Natural killer cell (primary cell): ENCODE measurements around the gene ACKR3. TPM values are rescaled to one million over a fixed set of nuclear protein-coding genes. Genes with fewer than 3 reads are reported as not detected.

Experiments
- ATAC-seq, 3 donors: fragments of 150-1000 bp in 2 of 3; fragments of 200-7000 bp in 1 of 3; cut with Tn5 transposase; 1 replicate in 1 of 3; 2 replicates in 2 of 3; pipeline ENCODE4 v1.10.0; 2021; ENCODE audit warnings: mild to moderate bottlenecking in 2 of 3, moderate library complexity in 2 of 3
- DNase-seq, 2 donors: peaks; one replicate each; pipeline versions ENCODE4 v3.0.0 to v3.0.0-alpha.2; 2013 to 2021; ENCODE audit warnings: mixed read lengths in 1 of 2
- H3K27ac ChIP-seq: one replicate; pipeline ENCODE4 v1.5.1; 2013; ENCODE audit warnings: mild to moderate bottlenecking, low read length
- H3K27me3 ChIP-seq: one replicate; pipeline ENCODE4 v1.6.1; 2013; ENCODE audit warnings: low read length; ENCODE audit not compliant: control insufficient read depth, insufficient read depth
- H3K36me3 ChIP-seq: one replicate; pipeline ENCODE4 v1.6.1; 2013; ENCODE audit warnings: low read length; ENCODE audit not compliant: control insufficient read depth, insufficient read depth
- H3K4me1 ChIP-seq: one replicate; pipeline ENCODE4 v1.6.1; 2013; ENCODE audit warnings: low read length; ENCODE audit not compliant: control insufficient read depth, insufficient read depth
- H3K4me3 ChIP-seq: one replicate; pipeline ENCODE4 v1.5.1; 2013; ENCODE audit warnings: low read length
- H3K9me3 ChIP-seq: one replicate; pipeline ENCODE4 v1.6.1; 2013; ENCODE audit warnings: low read length; ENCODE audit not compliant: control insufficient read depth, insufficient read depth
- H3K27ac Mint-ChIP-seq, 2 donors: one replicate each; pipeline ENCODE4 v1.8.0; 2022; ENCODE audit warnings: mild to moderate bottlenecking in 2 of 2, mixed read lengths in 2 of 2, moderate library complexity in 1 of 2
- H3K27me3 Mint-ChIP-seq, 2 donors: one replicate each; pipeline ENCODE4 v1.8.0; 2022; ENCODE audit warnings: low read depth in 2 of 2, mixed read lengths in 2 of 2
- H3K36me3 Mint-ChIP-seq: one replicate; pipeline ENCODE4 v1.8.0; 2022; ENCODE audit warnings: mixed read lengths
- H3K4me1 Mint-ChIP-seq, 2 donors: one replicate each; pipeline ENCODE4 v1.8.0; 2022; ENCODE audit warnings: mixed read lengths in 2 of 2
- H3K4me3 Mint-ChIP-seq: one replicate; pipeline ENCODE4 v1.8.0; 2022; ENCODE audit warnings: mild to moderate bottlenecking, moderate library complexity, mixed read lengths
- H3K9me3 Mint-ChIP-seq, 2 donors: one replicate each; pipeline ENCODE4 v1.8.0; 2022; ENCODE audit warnings: mixed read lengths in 2 of 2
- WGBS: methylation state at CpG from one replicate; pipeline ENCODE4 v1.1.7; 2013; ENCODE audit warnings: missing lambda C conversion rate; ENCODE audit not compliant: insufficient coverage; 5-methylcytosine and 5-hydroxymethylcytosine counted together
- intact Hi-C: fragments of 100-400 bp; cut with micrococcal nuclease; formaldehyde crosslinking; loops from one replicate; pipeline ENCODE4 v1.14.2; 2022
- total RNA-seq, 4 donors: library from RNA; stranded (reverse); fragments of 120-200 nt in 1 of 4; gene quantifications; one replicate each; pipeline versions ENCODE4 v1.2.3 to v1.2.4, GENCODE V29; 2013 to 2022
- TF ChIP-seq, protein P1 (sequence below): fragments of 200-600 bp; IDR thresholded peaks from one replicate; pipeline ENCODE4 v1.8.0; 2022; ENCODE audit warnings: antibody characterized with exemption

ACKR3 gene
- total RNA-seq, 3 donors from 2014 or later (not counting 1 experiment from before 2014, with no cell fraction given): 4.4 to 5.5 (median 4.6) TPM

GRCh38 chr2:236525411-236525997 lies 44.1 kb upstream of the ACKR3 start:
- Histone ChIP-seq H3K27ac (no peak overlapping the region), H3K4me1 (no peaks in the 10 kb centered on the region), H3K27me3 (no peaks in the 10 kb centered on the region), H3K9me3 (no peaks in the 10 kb centered on the region), H3K4me3 (no peak overlapping the region), H3K36me3 (no peaks in the 10 kb centered on the region)
- H3K27me3 Mint-ChIP-seq: peaks cover 8% of the 10 kb centered on the region in 2 donors
- H3K9me3 Mint-ChIP-seq: no peaks in the 10 kb centered on the region
- H3K36me3 Mint-ChIP-seq: no peaks in the 10 kb centered on the region
- no peak overlapping the region for H3K27ac Mint-ChIP-seq
- WGBS: 93% methylated on average over 6 of the region's 8 CpGs
- no peak overlapping the region for H3K4me3 Mint-ChIP-seq
- H3K4me1 Mint-ChIP-seq: no peaks in the 10 kb centered on the region
- DNase-seq (no peak), ATAC-seq (peak in 1 of 3 donors; percentile 68)
- intact Hi-C loops: no loop called here
- TF ChIP-seq, protein P1, sequence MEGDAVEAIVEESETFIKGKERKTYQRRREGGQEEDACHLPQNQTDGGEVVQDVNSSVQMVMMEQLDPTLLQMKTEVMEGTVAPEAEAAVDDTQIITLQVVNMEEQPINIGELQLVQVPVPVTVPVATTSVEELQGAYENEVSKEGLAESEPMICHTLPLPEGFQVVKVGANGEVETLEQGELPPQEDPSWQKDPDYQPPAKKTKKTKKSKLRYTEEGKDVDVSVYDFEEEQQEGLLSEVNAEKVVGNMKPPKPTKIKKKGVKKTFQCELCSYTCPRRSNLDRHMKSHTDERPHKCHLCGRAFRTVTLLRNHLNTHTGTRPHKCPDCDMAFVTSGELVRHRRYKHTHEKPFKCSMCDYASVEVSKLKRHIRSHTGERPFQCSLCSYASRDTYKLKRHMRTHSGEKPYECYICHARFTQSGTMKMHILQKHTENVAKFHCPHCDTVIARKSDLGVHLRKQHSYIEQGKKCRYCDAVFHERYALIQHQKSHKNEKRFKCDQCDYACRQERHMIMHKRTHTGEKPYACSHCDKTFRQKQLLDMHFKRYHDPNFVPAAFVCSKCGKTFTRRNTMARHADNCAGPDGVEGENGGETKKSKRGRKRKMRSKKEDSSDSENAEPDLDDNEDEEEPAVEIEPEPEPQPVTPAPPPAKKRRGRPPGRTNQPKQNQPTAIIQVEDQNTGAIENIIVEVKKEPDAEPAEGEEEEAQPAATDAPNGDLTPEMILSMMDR: no peak

DNA sequence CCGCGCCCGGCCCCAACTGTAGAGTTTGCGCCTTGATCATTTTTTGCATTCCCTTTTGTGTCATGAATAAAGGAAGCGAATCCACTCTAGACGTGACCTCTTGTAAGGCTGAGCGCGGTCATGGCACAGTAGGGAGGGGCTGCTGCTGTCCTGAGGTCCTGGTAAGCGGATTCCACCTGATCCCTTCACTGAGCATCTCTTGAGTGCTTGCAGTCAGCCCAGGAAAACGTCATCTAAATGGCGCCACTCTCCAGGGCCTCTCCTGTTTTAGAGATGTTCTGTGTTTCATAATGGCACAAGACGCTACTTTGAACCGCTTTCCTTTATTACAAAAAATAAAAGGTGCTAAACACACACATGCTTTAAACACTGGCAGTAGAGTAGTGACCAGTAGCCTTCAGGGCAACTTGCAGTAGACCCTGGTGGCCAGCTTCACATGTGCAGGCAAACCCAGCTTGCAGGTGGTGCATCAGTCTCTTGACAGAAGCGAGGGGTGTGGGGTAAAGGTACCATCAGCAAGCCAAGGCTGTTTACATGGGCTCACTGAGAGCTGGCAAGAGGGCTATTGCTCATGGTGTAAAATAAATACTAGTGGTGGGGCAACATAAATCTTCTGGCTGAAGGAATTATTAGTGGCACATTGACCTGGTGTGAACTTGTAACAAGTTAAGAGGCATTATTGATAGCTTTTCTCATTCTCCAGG lies 43.0 kb upstream of the ACKR3 start:
- no peaks in the 10 kb centered on the region for H3K9me3 ChIP-seq
- H3K36me3 ChIP-seq: no peaks in the 10 kb centered on the region
- no peak overlapping the region for H3K27ac ChIP-seq
- Mint-ChIP-seq H3K27ac (no peak overlapping the region), H3K27me3 (peaks cover under 1 to 5% of the 10 kb centered on the region in 2 donors), H3K36me3 (no peaks in the 10 kb centered on the region), H3K4me1 (no peaks in the 10 kb centered on the region), H3K9me3 (no peaks in the 10 kb centered on the region), H3K4me3 (no peak overlapping the region)
- no peak overlapping the region for H3K4me3 ChIP-seq
- intact Hi-C loops: no loop called here
- no peak for ATAC-seq
- no peaks in the 10 kb centered on the region for H3K4me1 ChIP-seq
- no peak for DNase-seq
- TF ChIP-seq, protein P1: no peak
- H3K27me3 ChIP-seq: no peaks in the 10 kb centered on the region
- 96% methylated on average over 14 of the region's 14 CpGs for WGBS

DNA sequence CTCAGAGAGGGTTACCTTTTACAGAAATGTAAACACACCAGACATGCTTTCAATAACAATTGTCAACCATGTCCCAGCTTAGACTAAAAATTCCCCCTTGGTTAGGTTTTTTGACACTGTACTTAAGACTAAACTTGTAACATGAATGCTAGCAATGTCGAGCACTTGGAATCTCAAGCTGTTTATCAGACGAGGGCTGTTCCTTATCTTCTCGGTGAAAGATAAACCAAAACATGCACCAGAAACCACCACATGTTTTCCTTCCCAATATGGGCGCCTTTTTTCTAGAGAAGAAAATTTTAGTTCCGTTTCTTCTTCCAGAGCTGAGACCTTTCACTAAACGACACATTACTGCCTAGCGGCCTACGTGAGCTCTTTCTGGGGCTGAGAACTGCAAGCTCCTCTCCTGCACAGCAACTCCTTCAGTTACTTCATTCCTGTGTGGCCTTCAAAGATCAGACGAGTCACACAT lies 42.4 kb upstream of the ACKR3 start:
- Histone ChIP-seq H3K4me3 (no peak overlapping the region), H3K27me3 (no peaks in the 10 kb centered on the region), H3K9me3 (no peaks in the 10 kb centered on the region), H3K4me1 (no peaks in the 10 kb centered on the region), H3K36me3 (no peaks in the 10 kb centered on the region), H3K27ac (no peak overlapping the region)
- intact Hi-C loops: no loop called here
- no peaks in the 10 kb centered on the region for H3K9me3 Mint-ChIP-seq
- H3K27ac Mint-ChIP-seq: no peak overlapping the region
- no peaks in the 10 kb centered on the region for H3K36me3 Mint-ChIP-seq
- TF ChIP-seq, protein P1: no peak
- ATAC-seq: no peak
- DNase-seq: no peak
- H3K4me3 Mint-ChIP-seq: no peak overlapping the region
- H3K4me1 Mint-ChIP-seq: no peaks in the 10 kb centered on the region
- H3K27me3 Mint-ChIP-seq: peaks cover 0 to 5% of the 10 kb centered on the region in 2 donors
- WGBS: 72% methylated on average over 9 of the region's 9 CpGs
